ENCODE results near the gene COQ3.
"Not testable (repeated sequence)": the region's sequence is repeated elsewhere in the genome, so short reads cannot be mapped to it uniquely, and the experiment has no call there.

Gene COQ3

DNA sequence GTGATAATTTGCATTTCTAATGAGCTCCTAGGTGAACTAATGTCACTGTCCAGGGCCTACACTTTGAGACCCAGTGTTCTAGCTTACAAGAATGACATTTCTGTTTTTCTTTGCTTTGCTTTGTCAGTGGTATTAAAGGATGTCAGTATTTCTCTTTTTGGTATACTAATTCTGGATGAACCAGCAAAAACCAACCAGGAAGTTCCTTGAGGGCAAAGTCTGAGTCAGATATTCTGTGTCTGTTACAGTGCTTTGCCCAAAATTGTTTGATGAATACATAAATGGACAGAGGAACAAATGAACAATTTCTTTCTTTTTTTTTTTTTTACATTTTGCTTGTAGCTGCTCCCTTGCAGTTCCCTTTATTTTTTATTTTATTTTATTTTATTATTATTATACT is 15.4 kb downstream of the COQ3 start:
- DNase-seq = no peak

DNA sequence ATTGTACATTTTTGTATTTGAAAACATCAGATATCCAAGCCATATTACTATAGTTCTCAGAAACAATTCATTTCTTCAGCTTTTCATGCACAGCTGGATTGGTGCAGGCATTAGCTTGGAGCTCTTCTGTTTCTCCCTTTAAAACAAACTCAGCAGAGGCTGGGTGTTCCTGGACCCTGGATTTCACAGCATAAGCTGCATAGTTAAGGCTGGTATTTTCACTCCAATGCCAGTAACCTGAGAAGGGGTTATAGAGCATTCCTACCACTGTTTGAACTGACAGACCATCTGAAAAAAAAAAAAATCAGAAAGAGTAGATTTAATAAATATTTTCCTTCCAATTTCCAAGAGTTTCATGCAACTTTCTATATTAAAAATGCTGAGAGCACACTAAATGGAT is 24.5 kb downstream of the COQ3 start:
- DNase-seq = no peak

DNA sequence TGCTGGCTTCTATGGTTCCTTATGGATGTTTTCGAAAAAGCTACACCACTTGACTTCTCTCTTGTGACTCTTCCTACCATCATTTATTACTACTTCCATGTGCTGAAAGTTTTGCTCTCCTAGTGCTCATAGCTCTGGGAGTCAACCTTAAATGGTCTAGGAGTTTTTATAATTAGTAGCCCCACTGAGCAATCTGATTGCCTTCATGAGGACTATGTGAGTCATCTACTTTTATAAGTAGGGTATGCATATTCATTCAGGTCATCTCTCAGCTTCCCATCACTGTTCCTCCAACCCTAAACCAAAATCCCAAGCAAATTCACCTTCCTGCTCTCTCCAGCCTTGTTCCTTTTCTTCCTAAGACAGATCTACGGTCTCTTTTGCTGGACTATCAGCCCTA is 27.1 kb downstream of the COQ3 start:
- no peak for DNase-seq

DNA sequence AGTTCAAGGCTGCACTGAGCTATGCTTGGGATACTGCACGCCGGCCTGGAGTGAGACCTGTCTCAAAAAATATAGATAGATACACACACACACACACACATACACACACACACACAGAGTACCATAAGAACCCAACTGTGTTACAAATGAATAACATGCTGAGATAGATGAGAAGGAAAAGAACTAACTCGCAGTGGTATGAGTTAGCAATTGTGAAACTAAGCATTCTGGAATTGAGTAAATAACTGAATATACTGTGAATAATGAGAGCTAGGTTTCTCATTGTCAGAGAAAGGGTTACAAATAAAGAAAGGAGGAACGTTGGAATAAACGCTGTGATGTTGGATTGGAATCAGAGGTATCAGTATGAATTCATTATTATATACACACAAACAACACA is 30.0 kb downstream of the COQ3 start:
- no peak for DNase-seq

DNA sequence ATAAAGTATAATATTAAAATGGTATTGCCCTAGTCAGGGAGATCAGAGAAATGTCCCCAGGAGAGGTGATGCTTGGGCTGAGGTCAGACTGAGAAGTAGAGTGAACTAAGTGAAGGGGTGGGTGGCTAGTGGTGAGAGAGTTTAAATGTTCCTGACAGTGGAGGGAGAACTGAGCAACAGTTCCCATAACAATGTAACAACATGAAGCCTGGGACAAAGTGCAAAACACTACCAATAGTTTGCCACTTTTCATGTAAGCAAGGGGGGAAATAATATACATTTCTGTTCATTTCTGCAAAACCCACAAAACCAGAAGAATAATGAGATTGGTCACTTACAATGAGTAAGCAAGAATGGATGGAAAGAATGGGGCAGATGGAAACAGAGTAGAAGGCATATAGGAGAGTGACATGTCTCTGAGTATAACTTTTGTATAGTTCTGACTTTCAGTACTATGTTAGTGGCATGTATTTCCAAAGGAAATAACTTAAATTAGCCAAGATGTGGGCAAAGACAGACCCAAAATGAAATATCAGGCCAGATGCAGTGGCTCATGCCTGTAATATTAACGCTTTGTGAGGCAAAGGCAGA is 31.2 kb downstream of the COQ3 start:
- DNase-seq = no peak

DNA sequence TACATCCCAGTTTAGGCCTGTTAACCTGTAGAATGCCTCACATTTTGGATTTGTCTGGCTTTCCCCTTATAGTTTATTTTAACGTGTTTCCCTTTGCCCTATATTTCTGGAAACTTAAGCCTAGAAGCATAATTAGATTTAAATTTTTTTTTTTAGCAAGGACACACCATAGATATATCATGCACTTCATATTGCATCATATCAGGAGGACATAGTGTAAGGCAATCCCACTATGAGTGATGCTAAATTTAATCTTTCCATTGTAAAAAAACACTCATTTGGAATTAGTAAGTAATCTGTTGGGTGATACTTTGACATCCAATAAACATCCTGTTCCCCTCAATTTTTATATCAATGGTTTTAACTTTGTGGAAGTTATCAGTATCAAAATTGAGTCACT is 34.2 kb downstream of the COQ3 start:
- no peak for DNase-seq

DNA sequence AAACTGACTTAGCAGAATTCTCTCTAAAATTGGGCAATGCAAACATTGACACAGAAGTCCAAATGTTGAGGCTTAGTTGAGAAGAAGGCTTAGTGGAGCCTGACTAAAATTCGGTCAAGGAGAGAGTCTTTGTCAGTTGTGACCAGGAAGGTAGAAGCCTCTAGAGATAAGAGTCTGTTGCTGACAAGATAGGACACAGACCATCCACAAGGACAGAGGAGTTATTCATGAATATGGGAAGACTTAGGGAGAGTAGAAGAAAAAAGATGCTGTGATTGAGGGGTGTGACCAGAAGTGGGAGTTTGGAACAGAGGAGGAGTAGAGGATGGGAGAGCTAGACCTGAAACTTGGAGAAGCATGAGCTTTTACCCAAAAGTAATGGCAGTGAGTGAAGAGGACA is 37.4 kb downstream of the COQ3 start:
- no peak for DNase-seq

DNA sequence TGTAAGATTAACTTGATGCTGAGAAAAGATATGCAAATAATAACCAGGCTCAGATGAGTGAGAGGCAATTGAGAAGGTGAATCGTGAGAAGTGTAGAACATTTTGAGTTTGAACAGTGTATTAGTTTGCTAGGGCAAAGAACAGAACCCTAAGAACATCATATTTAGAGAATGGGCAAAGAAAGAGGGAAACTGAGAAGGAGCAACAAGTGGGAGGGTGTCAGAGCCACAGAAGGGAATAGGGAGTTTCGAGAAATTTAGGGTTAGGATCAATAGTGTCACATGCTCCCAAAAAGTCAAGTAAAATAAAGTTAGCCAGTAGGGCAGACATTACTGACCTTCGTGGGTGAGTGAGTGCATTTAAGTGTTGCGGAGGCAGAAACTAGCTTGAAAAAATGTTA is 39.0 kb downstream of the COQ3 start:
- DNase-seq = no peak

DNA sequence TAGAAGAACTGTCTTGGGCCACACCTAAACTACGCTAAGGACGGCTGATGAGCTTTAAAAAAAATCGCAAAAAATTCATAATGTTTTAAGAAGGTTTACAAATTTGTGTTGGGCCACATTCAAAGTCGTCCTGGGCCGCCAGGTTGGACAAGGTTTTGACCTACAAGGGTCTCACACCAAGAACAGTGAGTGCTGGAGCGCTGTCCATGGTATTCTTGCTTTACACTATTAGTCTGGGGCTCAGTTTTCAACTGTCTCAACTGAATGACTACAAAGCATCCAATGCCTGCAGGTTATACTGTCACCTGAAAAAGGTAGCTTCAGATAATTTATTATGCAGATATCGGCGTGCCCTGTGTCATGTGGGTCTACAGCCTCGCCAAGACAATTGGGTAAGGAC is 40.9 kb downstream of the COQ3 start:
- peak; percentile 19 for DNase-seq

DNA sequence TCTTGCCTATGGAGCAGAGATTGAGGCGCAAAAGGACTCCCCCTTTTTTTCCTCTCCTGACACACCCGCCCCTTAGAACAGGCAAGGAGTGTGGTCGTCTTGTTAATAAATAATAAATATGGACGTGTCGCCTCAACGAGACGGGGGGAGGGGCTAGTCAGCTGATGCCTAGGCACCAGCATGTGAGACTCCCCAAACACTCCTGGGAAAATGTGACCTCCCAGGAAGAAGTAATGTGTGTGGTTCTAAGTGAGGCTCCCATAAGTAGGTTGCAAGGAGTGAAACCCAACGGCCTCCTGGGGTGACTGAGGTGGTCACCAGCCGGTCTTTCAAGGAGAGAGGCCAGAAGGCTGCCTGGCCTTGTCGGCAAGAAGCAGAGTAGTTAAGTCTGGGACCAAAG is 43.4 kb downstream of the COQ3 start:
- peak; percentile 76 for DNase-seq

DNA sequence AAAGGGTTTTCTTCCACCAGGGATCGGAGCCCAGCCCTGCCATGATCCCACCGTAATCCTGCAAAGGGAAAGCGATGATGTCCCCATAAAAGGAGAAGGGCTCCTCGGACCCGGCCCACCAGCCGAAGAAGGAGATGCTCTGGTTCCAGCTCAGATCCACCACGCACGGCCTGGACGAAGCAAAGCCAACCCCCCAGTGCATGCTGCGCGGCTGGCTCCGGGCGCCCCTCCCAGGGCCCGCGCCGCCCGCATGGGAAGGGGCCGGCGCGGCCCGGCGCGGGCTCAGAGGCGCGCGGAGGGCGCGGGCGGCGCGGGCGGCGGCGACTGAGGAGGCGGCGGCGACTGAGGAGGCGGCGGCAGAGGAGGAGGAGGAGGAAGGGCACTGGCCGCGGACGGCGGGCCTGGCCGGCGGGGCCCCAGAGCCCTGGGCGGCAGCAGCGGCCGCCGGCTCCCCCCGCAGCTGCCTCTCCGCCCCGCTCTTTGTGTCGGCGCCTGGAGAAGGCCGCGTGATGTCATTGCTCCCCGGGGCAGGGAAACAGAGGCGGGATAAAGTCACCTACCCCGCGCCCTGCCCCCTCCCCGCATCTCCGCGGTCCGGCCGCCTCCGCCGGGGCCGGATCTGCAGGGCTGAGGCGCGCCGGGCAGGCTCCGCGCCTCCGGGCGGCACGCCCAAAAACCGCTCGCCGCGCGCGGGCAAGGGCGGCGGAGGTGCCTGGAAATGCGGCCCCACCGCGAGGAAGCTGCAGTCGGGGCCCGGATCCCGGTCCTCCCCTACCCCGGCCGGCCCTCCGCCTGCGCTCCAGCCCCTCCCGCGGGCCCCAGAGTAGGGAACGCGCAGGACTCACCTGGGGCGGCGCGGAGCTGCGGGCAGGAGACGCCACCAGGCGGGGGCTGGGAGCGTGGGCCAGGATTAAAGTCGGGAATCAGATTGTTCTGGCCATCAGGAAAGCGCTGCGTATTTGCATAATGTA is 44.5 kb downstream of the COQ3 start, which contains the start of gene FAXC:
TSS of gene FAXC (minus strand) at position 504 of the 971 bp plus-strand sequence. CDS start at position 202, 302 bp downstream.
- peak; percentile 83 for DNase-seq

DNA sequence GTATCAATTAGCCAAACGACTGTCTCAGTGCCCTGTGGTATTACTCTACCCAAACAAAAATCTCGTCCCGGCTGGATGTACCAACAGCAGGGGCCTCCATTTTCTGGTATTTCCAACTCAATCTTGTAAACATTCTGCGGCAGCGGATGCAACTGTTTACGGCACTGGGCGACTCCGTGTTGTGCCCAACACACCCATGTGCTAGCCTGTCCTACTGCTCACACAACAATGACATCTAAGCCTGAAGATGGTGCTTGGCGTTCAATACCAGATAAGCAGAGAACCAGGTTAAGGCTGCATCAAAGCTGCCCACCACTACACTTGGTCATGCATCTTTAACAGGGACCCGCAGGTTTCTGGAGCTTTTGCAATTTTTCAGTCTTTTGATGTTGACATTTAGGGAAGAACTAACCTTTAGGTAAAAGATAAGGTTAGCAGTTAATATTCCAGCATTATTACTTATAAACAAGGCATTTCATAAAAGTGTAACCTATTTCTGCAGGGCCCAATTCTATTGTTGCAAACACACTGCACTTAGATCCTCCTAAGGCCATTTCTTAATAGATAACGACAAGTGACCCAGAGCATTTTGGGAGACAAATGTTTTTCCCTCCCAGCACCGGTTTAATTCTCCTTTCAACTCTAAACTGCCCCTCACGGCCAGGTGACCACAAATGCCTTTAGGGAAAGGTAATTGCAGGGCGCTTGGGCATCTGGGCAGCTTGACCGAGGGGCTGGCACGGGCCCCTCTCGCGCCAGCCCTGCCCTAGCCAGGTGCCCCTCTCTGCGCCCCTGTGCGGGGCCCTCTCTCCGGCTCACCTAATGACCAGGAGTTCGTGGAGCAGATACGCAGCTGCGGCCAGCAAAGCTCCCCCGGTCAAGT is 45.5 kb downstream of the COQ3 start:
- no peak for DNase-seq

DNA sequence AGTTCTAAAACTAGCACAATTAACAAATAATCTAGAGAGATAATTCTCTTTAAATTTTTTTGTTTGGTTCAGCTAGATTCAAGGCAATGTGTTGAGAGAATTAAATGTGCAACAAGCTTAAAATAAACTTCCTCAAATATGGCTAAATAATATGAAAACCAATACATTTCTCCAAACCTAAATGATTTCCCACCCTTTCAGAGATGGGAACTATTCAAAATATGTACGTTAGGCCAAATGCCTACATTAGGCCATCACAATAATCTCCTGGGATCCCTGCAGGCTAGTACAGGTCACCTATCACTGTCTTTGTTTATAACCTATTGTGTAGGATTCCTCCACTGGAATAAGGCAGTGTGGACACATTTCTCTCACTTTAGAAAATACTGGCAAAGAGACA is 46.2 kb downstream of the COQ3 start:
- peak; percentile 27 for DNase-seq

DNA sequence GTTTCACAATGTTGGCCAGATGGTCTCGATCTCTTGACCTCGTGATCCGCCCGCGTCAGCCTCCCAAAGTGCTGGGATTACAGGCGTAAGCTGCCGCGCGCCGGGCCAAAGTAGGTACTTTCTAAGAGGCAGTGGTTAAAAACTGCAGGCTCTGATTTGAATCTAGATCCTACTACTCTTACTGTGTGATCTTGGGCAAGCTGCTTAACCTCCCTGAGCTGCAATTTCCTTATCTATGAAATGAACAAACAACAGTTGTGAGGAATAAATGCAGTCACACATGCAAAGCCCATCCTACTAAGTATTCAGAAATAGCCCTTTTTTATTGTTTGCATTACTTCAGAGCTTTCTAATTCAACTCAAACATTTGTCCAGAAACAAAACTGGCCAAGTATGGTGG is 47.4 kb downstream of the COQ3 start:
- no peak for DNase-seq

DNA sequence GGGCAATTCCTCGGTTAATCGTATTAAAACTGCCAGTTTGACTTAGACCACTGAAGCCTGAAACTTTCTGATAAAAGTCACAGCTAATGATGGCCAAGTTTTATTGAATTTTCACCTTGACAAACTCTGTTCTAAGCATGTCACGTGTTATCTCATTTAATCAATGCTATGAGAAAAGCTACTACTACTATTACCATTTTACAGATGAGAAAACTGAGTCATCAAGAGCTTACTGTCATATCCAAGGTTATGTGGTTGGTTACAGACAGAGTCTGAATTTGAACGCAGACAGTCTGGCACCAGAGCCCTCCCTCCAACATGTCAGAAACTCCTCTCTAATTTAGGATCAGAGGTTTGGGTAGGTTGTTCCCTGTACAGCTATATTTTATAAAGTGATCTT is 48.8 kb downstream of the COQ3 start:
- DNase-seq = peak; percentile 20

DNA sequence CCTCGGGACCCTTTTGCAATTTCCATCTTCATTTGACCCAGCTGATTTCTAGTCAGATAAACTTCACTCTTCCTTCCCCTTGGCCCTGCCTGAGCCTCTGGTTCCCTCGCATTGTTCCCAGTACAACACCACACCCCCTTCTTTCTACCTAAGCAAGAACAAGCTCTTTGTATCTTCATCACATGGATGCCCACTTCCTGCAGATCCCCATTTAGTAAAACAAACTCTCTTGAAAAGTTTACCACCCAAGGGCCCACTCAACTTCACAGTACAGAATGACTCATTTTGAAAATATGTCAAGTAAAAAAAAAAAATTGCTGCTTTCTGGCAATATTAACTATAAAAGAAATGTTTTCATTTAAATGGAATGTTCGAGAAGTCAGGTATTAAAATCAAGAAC is 49.7 kb downstream of the COQ3 start:
- no peak for DNase-seq

DNA sequence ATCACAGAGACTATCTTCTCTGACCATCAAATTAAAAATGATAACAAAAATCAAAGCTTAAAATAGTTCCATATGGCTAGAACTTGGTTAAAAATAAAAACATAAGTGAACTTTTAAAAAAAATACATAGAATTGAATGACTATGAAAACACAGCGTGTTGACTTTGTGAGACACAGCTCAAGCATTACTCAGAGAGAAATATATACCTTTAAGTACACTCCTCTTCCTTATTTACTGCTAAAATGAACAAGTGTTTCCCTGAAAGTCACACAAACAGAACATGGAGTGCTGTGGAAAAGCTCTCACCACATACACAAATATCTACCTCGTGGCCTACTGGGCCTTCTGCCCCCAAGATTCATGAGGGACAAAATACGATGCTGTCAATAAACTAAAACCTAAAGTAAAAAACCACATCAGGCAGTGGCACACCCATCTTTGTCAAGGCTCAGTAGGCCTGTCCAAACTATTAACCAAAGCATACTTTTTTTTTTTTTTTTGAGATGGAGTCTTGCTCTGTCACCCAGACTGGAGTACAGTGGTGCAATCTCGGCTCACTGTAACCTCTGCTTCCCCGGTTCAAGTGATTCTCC is 52.0 kb downstream of the COQ3 start:
- DNase-seq = no peak

DNA sequence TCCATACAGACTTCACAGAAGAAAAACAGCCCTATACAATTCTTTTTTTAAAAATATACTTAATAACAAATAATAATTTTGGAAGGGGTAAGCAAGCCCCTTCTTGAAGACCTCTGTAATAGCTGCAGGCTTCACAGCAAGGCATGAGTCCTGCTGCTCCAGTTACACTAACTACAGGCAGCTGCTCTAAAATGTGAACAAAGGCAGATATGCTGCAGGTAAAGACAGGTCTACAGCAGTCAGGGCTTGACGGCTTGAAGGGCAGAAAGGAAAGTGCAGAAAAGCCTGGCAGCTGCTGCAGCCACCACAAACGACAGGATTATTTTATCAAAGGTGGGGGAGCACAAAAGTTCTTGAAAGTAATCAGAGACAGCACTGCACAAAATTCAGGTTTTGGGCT is 55.8 kb downstream of the COQ3 start:
- no peak for DNase-seq

DNA sequence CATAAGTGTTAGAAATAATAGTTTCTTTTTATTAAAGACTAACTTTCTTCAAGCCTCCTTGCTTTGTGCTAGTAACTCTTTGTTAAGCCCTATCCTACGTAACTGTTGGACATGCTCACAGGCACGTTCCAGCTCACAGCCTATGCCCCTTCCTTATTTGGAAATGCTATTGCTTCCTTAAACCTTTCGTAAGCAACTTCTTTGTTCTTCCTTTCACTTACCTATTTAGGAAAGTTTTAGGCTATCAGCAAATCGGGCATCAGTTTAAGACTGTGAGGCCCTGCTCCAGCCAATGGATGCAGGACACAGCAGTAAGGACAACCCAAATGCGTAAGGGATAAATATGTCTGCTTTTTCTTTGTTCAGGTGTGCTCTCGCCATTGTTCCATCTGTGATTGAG is 58.7 kb downstream of the COQ3 start:
- not testable (repeated sequence) for DNase-seq

DNA sequence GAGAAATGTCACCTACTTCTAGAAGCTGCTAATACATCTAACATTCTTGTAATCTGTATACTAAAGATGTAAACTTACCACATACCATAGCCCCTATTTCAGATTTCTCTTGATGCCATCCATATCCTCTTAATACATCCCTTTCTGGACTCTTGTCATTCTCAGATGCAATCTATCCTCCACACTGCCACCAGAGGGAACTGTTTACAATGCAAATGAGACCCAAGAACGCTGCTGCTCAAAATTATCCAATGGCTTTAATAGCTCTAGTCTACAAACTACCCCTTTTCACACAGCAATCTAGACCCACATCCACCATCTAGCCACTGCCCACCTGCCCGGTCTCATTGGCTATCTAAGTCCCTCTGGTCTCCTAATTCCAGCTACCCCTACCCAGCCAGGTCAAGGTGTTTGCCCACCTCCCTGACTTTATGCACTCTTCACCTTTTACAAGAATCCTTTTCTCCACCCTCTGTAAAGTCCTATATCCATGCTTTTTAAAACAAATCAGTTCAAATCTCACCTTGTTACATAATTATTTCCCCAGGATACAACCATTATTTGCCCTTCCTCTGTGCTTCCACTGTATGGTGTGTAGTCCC is 59.4 kb downstream of the COQ3 start:
- DNase-seq = peak; percentile 46

DNA sequence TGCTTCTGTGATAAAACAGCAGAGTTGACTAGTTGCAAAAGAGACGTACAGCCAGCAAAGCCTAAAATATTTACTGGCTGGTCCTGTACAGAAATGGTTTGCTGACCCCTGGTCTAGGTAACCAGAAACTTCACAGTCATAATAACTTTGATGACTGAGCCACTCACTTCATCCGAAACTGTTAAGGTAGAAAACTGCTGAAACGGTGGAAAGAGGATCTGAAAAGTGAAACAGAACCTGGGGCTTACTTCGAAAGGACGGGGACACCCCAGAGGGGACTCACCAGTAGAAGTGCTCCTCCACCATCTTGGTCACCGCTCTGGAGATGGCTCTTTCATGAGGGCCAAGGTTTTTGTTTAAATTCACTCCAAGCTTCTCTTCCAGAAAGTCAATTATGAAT is 60.9 kb downstream of the COQ3 start:
- no peak for DNase-seq

DNA sequence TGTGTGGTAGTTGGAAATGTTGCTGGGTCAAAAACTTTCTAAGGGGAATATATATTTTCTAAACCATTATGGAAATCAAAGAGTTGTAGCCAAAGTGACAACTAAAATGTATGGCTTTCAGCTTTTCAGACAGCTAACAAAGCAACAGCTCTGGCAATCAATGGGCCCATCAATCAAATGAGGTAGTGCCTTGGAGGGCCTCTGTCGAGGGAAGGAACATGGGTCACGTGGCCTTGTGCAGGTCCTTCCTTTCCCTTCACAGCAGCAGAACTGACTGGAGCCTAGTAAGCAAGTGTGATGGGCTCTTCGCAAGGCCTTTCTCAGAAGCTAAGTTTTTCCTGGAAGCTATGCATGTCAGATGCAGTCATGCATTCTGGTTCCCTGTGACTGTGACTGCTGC is 62.5 kb downstream of the COQ3 start:
- peak; percentile 58 for DNase-seq

DNA sequence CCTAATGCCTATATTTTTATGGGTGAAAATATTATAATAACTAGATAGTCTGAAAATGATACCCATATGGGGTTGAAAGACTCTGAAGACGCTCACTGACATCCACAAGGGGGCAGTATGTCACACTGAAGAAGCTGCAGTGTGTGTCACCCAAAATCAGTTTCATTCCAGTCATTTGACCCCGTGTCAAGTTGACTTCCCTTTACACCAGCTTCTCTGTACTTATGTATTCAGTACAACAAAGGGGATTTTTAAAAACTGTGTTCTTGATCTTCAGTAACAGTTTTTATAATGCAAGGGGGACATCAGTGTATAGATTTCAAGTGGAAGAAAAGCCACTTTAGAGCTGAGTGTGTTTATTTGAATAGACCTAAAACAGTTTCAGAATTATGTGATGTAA is 63.8 kb downstream of the COQ3 start:
- DNase-seq = peak; percentile 89
